Vagina (tissue), 2 donors: ENCODE results near the gene FGFBP1. TPM values are rescaled to one million over a fixed set of nuclear protein-coding genes. Genes with fewer than 3 reads are reported as not detected.

ENCODE experiments used
- DNase-seq, 2 donors: peaks; one replicate each; pipeline ENCODE4 v3.0.0-alpha.2; 2017; ENCODE audit errors: extremely low spot score in 2 of 2
- H3K27ac ChIP-seq: fragments of 200-600 bp; sonication (generic); one replicate; pipeline ENCODE4 v1.5.1; 2019
- H3K27me3 ChIP-seq: fragments of 200-600 bp; sonication (generic); one replicate; pipeline ENCODE4 v1.5.1; 2019
- H3K36me3 ChIP-seq, 2 donors: fragments of 200-600 bp; sonication (generic); one replicate each; pipeline ENCODE4 v1.5.1; 2017 to 2019
- H3K4me1 ChIP-seq: fragments of 200-600 bp; sonication (generic); one replicate; pipeline ENCODE4 v1.5.1; 2019
- H3K4me3 ChIP-seq, 2 donors: fragments of 200-600 bp; sonication (generic); 1 replicate in 1 of 2; 2 replicates in 1 of 2; pipeline ENCODE4 v1.5.1; 2016 to 2019
- H3K9me3 ChIP-seq: fragments of 200-600 bp; sonication (generic); one replicate; pipeline ENCODE4 v1.5.1; 2019
- CTCF ChIP-seq, 3 experiments: fragments of 450-650 bp in 2 of 3; fragments of 200-600 bp in 1 of 3; sonication (generic) in 1 of 3; IDR thresholded peaks; one replicate each; pipeline ENCODE4 v1.5.1; 2017 to 2019; ENCODE audit warnings: antibody characterized with exemption in 3 of 3, mild to moderate bottlenecking in 2 of 3, moderate library complexity in 2 of 3
- POLR2A ChIP-seq, 2 donors: fragments of 450-650 bp; IDR thresholded peaks; one replicate each; pipeline ENCODE4 v1.6.1; 2017; ENCODE audit warnings: antibody characterized with exemption in 2 of 2, mild to moderate bottlenecking in 2 of 2, moderate library complexity in 2 of 2
- POLR2AphosphoS5 ChIP-seq, 2 donors: sonication (generic); formaldehyde crosslinking; IDR thresholded peaks; one replicate each; pipeline ENCODE4 v1.9.0; 2017; ENCODE audit warnings: antibody characterized with exemption in 2 of 2, mild to moderate bottlenecking in 2 of 2, low read depth in 1 of 2; ENCODE audit not compliant: insufficient read depth in 1 of 2
- intact Hi-C: fragments of 100-400 bp; cut with DNase I; formaldehyde crosslinking; loops from one replicate; pipeline ENCODE4 v1.15.1; 2023
- total RNA-seq: library from RNA; depleted of rRNA; stranded (reverse); fragments of >200 nt; gene quantifications from one replicate; pipeline ENCODE4 v1.2.3, GENCODE V29; 2016

Gene FGFBP1
- total RNA-seq, 1 donor from 2014 or later, result 61.9 TPM

- Histone ChIP-seq H3K4me1 (no peaks in the 10 kb centered on the region), H3K36me3 (no peaks in the 10 kb centered on the region), H3K4me3 (no peak overlapping the region), H3K27me3 (no peaks in the 10 kb centered on the region), H3K27ac (no peak overlapping the region), H3K9me3 (no peaks in the 10 kb centered on the region)
- no peak for DNase-seq
- TF ChIP-seq CTCF (IDR thresholded peaks at IDR 0.05) (no peak), POLR2A (IDR thresholded peaks at IDR 0.05) (no peak), POLR2AphosphoS5 (IDR thresholded peaks at IDR 0.05; ENCODE audit: insufficient read depth in 1 of 2, low read depth in 1 of 2) (no peak)
- intact Hi-C loops, result loop anchor here (5.0 kb wide), 1 partner anchor 309 kb away; no protein-coding TSS in a partner anchor
Measured at GRCh38 chr4:15901007-15901406, 37.5 kb downstream of the FGFBP1 start.

- peaks cover 6% of the 10 kb centered on the region for H3K4me1 ChIP-seq
- intact Hi-C loops, result no loop called here
- no peaks in the 10 kb centered on the region for H3K36me3 ChIP-seq
- no peak for DNase-seq
- H3K9me3 ChIP-seq, result no peaks in the 10 kb centered on the region
- TF ChIP-seq CTCF (IDR thresholded peaks at IDR 0.05) (no peak), POLR2AphosphoS5 (IDR thresholded peaks at IDR 0.05; ENCODE audit: insufficient read depth in 1 of 2, low read depth in 1 of 2) (no peak), POLR2A (IDR thresholded peaks at IDR 0.05) (no peak)
- no peak overlapping the region for H3K27ac ChIP-seq
- no peaks in the 10 kb centered on the region for H3K27me3 ChIP-seq
- no peak overlapping the region for H3K4me3 ChIP-seq
Measured at GRCh38 chr4:15899511-15899910, 39.0 kb downstream of the FGFBP1 start.

- no peak overlapping the region for H3K27ac ChIP-seq
Measured at GRCh38 chr4:15898902-15899301, 39.6 kb downstream of the FGFBP1 start.

GRCh38 chr4:15897577-15897976 lies 41.0 kb downstream of the FGFBP1 start:
- Histone ChIP-seq H3K9me3 (no peaks in the 10 kb centered on the region), H3K4me3 (no peak overlapping the region), H3K27ac (no peak overlapping the region), H3K27me3 (no peaks in the 10 kb centered on the region), H3K36me3 (no peaks in the 10 kb centered on the region), H3K4me1 (peaks cover 11% of the 10 kb centered on the region)
- DNase-seq, result no peak
- intact Hi-C loops, result no loop called here
- TF ChIP-seq CTCF (IDR thresholded peaks at IDR 0.05) (no peak), POLR2AphosphoS5 (IDR thresholded peaks at IDR 0.05; ENCODE audit: insufficient read depth in 1 of 2, low read depth in 1 of 2) (no peak), POLR2A (IDR thresholded peaks at IDR 0.05) (no peak)

More at GRCh38 chr4:15898902-15899301, 39.6 kb downstream of the FGFBP1 start:
- H3K9me3 ChIP-seq, result no peaks in the 10 kb centered on the region
- no peaks in the 10 kb centered on the region for H3K27me3 ChIP-seq
- peaks cover 11% of the 10 kb centered on the region for H3K4me1 ChIP-seq
- TF ChIP-seq POLR2A (IDR thresholded peaks at IDR 0.05), result no peak
- TF ChIP-seq CTCF (IDR thresholded peaks at IDR 0.05), result no peak
- TF ChIP-seq POLR2AphosphoS5 (IDR thresholded peaks at IDR 0.05; ENCODE audit: insufficient read depth in 1 of 2, low read depth in 1 of 2), result no peak
- no peak for DNase-seq
- H3K4me3 ChIP-seq, result no peak overlapping the region
- no peaks in the 10 kb centered on the region for H3K36me3 ChIP-seq
- intact Hi-C loops, result no loop called here

- TF ChIP-seq POLR2A (IDR thresholded peaks at IDR 0.05) (no peak), CTCF (IDR thresholded peaks at IDR 0.05) (no peak), POLR2AphosphoS5 (IDR thresholded peaks at IDR 0.05; ENCODE audit: insufficient read depth in 1 of 2, low read depth in 1 of 2) (no peak)
- no peaks in the 10 kb centered on the region for H3K36me3 ChIP-seq
- DNase-seq, result no peak
- no peaks in the 10 kb centered on the region for H3K27me3 ChIP-seq
- no peak overlapping the region for H3K27ac ChIP-seq
- intact Hi-C loops, result no loop called here
- H3K4me3 ChIP-seq, result no peak overlapping the region
- H3K9me3 ChIP-seq, result no peaks in the 10 kb centered on the region
- peaks cover 11% of the 10 kb centered on the region for H3K4me1 ChIP-seq
Measured at GRCh38 chr4:15894921-15895916, 43.3 kb downstream of the FGFBP1 start.
